ENCODE results near the gene PPM1A. TPM values are rescaled to one million over a fixed set of nuclear protein-coding genes. Genes with fewer than 3 reads are reported as not detected.
A peak's percentile ranks its signal among the peaks of the same experiment; 100 is the strongest.

Gene PPM1A
- 13.2 TPM for total RNA-seq

DNA sequence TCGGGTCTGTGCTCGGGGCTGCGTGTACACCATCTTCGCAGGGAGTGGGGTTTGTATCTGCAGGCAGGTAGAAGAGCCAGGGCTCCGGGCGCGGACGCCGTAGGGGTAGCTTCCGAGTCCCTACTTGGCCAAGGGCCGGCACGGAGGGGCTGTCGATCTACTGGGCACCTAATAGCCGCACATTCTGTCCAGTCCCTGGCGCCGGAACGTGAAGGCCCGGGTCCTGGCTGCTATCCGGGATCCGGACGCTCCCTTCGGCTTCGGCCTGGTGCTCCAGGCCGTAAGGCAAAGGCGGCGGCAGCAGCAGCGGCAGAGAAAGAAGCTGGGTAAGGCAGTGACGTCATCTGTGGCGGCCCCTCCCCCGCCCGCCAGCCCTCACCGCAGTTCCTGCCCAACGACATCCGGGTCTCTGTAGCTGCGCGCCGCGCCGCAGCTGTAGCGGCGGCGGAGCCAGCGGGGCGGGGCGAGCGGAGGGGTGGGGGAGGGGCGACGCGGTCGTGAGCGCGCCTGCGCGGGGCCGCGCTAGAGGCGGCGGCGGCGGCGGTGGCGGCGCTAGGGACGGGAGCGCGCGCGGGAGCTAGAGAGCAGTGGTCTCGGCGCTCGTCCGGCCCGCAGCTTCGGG, at the start of gene PPM1A:
TSS of gene PPM1A (plus strand) at position 525 of the 622 bp plus-strand sequence. CDS start 33,483 bp downstream, outside the sequence.
- DNase-seq (ENCODE audit: low read depth in 2 of 3, low spot score in 2 of 3), result peak; percentile 95 to 97 (median 96)

DNA sequence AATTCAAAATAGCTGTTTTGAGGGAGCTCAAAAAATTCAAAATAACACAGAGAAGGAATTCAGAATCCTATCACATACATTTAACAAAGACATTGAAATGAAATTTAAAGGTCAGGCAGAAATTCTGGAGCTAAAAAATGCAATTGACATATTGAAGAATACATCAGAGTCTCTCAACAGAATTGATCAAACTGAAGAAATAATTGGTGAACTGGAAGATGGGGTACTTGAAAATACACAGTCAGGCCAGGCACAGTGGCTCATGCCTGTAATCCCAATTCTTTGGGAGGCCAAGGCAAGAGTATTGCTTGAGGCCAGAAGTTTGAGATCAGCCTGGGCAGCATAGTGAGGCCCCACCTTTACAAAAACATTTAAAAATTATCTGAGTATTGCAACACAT, 49.7 kb upstream of the PPM1A start:
- no peak for DNase-seq (ENCODE audit: low read depth in 2 of 3, low spot score in 2 of 3)

DNA sequence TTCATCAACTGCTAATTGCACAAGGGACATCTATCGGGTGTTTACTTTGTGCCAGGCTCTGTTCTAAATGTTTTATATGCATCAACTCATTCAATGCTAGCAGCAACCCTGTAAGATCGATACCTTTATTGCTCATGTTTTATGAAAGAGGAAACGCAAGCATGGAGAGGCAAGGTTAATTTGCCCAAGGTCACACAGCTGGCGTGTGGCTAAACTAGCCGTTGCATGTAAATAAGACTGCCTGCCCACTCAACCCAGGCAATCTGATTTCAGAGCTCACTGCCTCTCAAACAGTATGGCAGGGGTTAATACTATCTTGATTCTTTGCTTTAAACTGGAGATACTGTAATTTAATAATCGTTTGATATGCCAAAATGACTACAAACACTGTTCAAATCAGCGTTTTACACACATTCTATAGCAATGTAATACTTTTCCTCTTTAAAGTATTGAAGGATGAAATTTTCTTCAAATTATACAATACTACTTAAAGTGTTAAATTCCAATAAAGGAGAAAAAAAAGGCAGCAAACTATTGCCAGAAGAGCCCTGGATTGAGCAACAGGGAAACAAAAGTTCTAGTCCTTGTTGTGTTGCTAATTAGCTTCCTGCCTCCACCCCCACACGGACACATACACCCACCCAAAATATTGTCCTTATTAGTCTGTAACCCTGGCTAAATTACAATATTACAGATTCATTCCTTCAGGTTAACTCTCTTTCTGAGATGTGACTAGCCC, 44.7 kb upstream of the PPM1A start:
- DNase-seq (ENCODE audit: low read depth in 2 of 3, low spot score in 2 of 3), result no peak

DNA sequence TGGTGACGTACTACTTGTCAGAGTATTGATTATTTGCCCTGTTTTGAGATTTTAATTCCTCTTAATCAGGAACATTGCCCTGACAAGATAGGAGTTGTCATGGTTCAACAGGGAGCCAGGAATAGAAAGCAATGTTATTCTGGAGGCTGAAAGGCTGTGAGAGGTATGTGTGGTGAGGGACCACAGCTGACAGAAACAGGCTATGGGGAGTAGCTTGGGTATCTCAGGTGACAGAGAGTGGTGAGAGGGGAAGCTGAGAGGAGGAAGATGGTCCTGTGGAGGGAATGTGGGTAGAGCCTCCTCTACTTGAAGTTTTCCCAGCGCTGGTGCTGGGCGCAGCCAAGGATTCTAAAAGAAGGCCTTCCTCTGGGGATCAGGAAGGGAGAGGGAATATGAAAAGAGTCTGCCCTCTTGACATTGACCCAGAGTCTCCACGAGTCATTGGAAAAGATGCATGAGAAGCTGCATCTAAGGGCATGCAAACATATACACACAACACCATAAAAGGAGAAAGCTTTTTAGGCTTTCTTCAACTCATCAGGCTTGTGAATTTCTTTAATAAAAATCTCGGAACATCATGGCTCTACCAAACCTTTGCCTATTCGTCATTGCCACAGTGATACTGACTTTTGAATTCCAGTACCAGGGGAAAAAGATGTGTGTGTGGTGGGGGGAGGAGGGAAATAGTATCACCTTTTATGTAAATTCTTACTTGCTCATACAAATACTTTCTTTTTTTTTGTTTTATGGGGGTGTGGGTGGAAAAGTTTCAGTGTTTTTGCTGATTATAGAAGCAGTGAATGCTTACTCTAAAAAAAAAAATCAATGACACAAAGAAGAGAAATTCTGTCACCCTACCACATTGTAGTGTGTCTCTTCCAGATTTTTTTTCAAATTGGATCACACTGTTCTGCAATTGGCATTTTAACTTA, 43.9 kb upstream of the PPM1A start:
- no peak for DNase-seq (ENCODE audit: low read depth in 2 of 3, low spot score in 2 of 3)

DNA sequence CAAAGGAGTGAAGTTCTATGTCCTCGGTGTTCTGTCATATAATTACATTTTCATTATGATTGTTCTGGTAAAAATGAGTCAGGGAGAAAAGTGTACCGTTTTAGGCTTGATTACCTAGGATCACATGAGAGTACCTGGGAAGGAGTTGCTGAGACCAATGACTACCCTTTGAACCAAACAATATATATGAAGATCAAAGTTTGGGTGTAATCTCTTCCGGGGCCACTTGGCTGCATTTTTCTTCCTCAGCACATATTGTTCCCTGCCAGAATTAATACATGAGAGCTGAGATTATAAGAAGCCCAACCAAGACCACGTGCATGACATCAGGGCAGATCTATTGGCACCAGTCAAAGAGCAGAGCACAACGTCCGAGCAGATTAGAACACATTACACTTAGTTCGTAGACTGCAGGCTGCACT, 42.8 kb upstream of the PPM1A start:
- no peak for DNase-seq (ENCODE audit: low read depth in 2 of 3, low spot score in 2 of 3)

DNA sequence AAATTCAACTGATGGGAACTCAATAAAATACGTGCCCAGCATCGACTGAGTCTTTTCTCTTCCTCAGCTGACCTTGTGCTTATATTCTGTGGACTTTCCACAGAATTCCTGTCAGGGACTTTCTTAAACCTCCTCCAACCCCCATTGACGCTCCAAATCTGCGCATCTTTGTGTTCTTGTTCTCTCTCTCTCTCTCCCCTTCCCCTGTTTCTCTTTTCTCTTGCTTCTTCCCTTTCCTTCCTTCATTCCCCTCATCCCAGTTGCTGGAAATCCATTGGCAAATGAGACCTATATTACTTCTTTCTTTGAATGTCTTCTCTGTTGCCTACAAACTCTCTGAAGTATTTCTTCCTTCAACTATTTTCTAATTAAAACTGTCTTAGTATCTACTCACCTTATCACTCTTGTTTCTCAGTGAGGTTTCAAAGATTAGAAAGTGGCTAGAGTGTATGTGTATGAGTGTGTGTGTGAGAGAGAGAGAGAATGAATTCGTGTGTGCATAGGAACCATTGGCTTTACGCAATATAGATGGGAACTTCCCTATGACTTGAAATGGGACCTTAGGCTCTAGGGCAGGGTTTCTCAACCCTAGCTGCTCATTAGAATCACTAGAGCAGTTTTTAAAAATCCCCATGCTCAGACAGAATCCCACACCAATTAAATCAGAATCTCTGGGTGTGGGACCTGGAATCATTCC, 42.0 kb upstream of the PPM1A start:
- no peak for DNase-seq (ENCODE audit: low read depth in 2 of 3, low spot score in 2 of 3)

DNA sequence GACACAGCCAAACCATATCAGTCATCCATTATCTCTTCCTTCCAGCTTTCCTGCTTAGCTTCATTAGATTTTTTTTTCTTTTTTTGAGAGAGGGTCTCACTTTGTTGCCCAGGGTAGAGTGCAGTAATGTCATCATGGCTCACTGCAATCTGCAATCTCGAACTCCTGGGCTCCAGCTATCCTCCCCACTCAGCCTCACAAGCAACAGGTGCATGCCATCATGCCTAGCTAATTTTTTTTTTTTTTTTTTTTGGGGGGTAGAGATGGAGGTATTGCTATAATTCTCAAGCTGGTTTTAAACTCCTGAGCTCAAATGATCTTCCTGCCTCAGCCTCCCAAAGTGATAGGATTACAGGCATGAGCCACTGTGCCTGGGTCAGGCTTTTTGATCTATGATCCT, 38.3 kb upstream of the PPM1A start:
- DNase-seq (ENCODE audit: low read depth in 2 of 3, low spot score in 2 of 3), result no peak

DNA sequence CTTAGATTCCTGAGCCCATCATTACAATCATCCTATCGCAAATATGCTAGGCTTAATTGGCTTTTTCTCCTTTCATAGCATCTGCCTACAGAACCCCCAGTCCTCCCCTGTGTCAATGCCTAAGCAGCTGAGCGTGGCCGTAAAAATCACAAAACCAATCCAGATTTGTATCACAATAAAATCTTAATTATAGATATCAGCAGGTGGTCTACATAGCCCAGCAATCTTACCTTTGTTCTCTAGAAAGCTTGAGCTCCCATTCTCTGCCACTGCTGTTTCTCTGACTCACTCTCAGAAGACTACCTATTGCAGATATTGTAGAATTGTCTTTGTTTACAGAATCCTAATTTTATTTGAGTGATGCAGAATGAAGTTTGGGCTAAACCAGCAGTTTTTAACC, 37.9 kb upstream of the PPM1A start:
- no peak for DNase-seq (ENCODE audit: low read depth in 2 of 3, low spot score in 2 of 3)

DNA sequence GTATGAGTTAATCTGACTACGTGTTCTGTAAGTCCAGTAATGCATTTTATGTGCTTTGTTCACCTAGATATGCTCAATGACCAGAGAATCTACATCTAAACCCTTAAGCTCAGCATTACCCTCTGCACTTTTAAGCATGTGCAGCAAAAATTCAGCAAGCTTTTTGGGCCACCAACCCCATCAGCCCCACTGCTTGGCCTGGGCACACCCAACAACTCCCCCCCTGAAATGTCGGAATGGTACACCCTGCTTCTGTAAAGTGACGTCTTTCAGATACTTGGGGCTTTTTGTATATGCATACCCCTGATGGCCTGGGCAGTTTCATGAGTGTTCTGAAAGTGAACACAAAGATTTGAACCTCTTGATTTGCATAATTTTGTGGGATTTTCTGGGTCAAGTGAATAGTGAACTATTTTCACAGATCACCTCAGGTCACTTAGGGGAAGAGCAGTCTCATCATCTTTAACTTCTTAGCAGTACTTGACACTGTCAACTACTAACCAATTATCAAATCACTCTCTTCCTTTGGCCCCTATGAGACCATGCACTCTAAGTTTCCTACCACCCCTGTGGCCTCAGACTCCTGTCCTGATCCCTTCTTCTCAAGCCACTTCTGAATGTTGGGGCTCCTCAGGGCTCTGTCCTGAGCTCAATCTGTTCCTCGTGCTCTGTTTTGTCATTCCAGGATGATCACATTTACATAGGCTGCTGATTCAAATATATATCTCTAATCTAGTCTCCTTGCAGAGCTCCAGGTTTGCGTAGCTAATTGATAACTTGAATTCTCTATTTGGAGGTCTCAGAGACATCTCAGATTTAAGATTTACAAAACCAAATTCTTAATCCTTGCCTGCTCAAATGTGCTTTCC, 36.3 kb upstream of the PPM1A start:
- DNase-seq (ENCODE audit: low read depth in 2 of 3, low spot score in 2 of 3), result no peak

DNA sequence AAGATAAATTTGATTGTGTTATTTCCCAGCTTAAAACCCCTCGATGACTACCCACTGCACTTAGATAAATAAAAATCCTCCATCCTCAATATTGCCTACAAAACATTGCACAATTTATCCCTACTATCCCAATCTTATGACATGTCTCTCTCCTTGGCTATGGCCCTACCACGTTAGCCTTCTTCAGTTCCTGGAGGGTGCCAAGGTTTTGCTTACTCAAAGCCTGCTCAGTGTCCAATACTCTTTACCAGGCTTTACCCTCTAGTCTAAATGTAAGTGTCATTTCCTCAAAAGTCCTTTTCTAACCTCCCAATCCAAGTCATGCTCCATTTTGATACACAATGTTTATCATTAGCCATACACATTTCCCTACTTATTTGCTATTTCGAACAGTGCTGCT, 35.0 kb upstream of the PPM1A start:
- DNase-seq (ENCODE audit: low read depth in 2 of 3, low spot score in 2 of 3), result no peak

DNA sequence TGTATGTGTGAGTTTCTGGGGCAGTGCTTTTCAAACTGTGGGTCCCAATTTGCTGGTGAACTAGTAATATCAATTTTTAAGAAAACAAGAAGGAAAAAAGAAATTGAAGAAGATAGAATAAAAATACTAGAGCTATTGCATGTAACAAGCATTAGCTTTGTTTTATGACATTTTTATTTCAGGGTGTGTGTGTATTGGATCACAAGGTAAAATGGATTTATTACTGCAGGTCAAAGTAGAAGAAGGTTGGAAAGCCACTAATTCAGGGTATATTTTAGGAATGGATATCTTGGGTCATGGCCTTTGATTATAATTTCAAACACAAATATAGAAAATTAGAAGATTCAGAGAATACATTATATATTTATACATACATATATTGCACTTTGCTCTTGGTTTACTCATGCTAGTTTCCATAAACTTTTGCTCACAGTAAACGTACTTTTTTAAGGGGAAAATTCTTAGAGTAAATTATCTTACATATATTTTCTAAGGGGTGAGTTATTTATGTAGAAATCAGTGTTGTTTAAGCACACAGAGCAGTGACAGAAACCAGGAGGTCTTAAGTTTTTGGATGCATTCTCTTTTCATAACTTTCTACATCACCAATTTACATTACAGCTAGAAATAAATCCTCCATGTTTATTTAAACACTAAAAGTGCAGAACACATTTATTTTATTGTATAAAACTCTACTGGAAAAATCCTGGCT, 34.5 kb upstream of the PPM1A start:
- DNase-seq (ENCODE audit: low read depth in 2 of 3, low spot score in 2 of 3), result no peak

DNA sequence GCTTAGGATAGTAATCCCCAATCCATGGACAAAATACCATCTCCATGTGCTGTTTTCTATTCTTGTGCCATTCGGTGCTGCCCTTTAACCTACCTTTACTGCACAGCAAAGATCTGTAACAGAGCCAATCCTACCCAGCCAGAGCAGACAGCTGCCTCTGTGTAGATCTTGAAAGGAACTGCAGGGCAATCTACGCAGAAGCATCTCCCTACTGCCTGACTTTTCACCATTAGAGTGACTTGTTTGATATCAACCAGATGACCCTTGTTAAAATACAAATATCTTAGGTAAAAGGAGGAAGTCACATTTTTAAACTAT, 33.9 kb upstream of the PPM1A start:
- no peak for DNase-seq (ENCODE audit: low read depth in 2 of 3, low spot score in 2 of 3)

DNA sequence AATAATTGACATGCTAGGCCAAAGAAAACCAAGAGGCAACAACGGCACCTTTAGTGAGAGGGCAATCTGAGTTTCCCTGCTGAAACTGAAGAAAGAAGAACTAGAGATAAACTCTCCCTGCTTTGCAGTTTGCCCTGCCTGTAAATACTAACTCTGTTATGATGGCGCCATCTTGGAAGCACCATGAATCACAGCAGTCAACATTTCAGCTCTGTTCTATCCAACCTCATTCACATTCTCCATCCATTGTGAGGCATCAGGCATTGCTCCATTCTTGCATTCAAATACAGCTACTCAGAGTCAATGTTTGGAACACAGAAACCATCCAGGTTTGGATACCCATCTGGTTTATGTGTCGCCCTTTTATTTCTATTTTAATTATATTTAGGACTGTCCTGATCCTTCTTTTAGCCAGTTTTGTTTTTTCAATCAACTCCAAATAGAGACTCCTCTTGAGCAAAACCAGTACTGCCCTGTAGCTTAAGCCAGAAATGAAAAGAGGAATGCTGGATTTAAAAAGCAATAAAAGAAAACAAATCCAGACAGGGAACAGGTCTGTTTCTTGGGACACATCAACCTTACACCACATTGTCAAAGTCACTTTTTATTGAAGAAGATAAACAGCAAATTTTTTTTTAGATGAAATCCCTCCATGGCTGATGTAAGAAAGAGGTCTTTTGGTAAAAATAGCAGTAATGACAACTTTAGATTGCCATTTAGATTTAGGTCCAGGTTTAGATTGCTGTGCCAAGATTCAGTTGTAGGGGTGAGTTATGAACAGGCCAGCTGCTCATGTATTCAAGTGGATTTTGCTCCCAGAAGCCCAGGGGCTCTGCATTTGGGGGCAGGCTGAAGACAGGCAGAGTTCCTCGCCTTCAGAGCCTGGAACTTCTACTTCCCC, 33.3 kb upstream of the PPM1A start:
- DNase-seq (ENCODE audit: low read depth in 2 of 3, low spot score in 2 of 3), result no peak

DNA sequence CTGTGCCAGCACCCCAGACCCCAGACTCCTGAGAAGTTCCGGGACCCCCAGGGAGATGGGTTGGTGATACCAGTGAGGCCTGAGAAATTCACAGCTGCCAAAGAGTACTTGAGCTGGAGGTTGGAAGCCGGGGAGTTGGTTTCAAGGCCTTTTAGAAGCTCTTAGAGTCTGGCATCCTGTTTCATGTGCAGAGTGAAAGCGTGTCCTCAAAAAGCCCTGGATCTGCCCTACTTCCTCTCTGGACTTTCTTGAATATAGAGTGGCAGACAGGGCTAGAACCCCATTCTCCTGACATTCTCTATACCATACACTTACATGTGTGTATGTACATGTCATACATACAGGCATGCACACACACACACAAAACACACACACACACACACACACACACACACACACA, 31.3 kb upstream of the PPM1A start:
- DNase-seq (ENCODE audit: low read depth in 2 of 3, low spot score in 2 of 3), result no peak

DNA sequence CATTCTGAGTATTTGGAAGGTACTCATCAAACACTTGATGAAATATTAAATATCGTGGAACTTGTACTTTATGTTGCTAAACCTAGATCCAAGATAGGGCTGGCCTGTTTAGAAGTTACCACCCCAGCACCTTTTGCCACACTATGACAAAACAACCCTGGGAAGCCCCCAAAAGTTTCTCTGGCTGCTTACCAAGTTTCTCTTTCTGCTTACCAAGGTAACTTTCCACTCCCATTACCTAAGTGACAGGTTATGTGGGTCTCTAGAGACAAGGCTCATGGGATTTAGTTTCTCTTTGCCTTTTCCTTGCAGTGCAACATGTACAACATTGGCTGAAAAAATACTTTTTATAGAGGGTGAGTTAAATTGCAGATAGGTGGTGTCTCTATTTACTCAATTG, 28.9 kb upstream of the PPM1A start:
- peak in 1 of 3 donors; percentile 19 for DNase-seq (ENCODE audit: low read depth in 2 of 3, low spot score in 2 of 3)

DNA sequence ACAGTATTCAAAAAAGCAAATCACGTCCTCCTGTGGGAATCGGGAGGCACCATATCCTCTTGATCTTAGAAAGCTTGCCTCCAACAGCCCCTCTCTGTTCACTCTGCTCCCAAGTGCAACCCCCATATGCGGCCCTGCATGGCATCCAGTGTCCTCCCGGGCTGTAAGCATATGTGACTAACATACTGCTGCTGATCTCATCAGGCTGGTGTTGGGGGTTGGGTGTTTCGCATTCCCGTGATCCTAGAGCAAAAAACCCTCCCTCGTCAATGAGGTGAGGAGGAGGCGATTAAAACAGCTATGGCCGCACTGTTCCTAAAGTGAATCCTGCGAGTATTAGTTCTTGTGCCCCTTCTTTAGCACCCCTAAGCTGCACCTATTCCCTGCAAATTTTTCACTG, 28.1 kb upstream of the PPM1A start:
- no peak for DNase-seq (ENCODE audit: low read depth in 2 of 3, low spot score in 2 of 3)

DNA sequence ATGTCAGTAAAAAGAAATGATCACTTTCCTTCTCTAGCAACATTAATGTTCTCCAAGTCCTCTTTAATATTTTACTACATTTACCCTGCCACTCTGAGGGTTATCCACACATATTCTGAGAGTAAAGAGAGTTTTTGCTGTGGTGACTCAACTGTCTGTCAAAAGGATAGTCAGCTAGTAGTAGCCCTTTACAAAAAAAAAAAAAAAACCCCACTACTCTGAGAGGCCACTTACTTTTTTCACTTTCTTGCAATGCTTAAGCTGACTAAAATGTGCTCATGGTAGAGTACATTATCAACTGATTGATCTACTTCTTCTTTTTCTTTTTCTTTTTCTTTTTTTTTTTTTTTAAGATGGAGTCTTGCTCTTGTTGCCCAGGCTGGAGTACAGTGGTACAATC, 27.6 kb upstream of the PPM1A start:
- DNase-seq (ENCODE audit: low read depth in 2 of 3, low spot score in 2 of 3), result peak in 1 of 3 donors; percentile 20

DNA sequence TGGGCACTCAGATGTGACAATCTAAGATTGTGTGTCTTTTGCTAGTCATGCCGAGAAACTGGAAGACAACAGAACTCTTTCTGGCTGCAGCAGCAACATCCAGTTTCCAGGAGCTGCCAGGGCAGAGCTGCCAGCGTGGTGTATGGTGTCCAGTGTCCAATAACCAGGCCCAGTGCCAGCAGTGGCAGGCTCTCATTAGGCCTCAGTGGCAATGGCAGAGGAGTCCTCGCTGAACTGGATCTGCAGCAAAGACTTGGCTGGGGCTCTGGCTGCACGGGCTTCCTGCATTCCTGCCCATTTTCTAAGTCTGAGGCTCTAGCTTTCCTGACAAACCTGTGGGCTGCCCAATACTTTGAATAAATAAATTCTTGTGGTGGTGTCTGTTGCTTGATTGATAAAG, 26.2 kb upstream of the PPM1A start:
- no peak for DNase-seq (ENCODE audit: low read depth in 2 of 3, low spot score in 2 of 3)
